Hepatocyte (in vitro differentiated cells): ENCODE measurements around the gene GATC.

Experiments used
- EZH2 ChIP-seq: fragments of 200-600 bp; sonication (generic); IDR thresholded peaks from 2 replicates; pipeline ENCODE4 v1.6.1; 2016; ENCODE audit warnings: antibody characterized with exemption, mild to moderate bottlenecking, borderline replicate concordance
- EZH2phosphoT487 ChIP-seq: fragments of 200-600 bp; sonication (generic); IDR thresholded peaks from one replicate; pipeline ENCODE4 v1.6.1; 2018; ENCODE audit warnings: antibody characterized with exemption, mild to moderate bottlenecking, low read depth, moderate library complexity; ENCODE audit not compliant: unreplicated experiment, severe bottlenecking
- TF ChIP-seq, protein P1 (sequence below): fragments of 200-600 bp; sonication (generic); IDR thresholded peaks from 2 replicates; pipeline ENCODE4 v1.5.1; 2016; ENCODE audit warnings: antibody characterized with exemption, mild to moderate bottlenecking; ENCODE audit not compliant: poor library complexity

DNA sequence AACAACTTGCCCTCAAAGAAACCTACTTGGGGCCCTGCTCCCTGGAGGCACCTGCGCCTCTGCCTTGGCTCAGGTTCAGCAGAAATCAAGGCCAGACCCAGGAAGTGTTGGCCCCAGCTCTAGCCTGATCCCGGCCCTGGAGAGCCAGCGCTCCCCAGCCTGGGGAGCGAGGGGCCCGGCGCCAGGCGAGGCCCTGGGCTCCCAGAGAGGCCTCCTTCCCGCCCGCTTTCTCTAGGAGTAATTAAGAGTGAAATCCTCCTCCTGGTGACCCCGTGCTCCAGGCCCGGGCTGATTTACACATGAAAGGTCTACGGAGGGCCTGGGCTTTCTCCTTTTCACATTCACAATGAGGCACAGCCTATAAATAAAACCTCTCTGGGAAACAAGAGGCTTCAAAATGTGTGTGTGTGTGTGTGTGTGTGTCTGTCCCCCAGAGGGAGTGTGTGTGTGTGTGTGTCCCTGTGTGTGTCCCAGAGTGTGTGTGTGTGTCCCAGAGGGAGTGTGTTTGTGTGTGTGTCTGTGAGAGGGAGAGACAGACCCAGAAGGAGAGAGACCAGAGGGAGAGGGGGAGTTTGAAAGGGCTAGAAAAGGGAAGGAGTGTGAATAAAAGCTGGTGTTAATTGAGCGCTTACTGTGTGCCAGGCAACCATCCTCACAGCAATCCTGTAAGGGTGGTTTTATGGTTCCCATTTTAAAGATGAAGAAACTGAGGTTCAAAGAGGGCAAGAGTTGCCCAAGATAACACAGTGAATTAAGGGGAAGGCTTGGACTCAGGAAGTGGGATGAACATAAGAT, 32.1 kb upstream of the GATC start:
- TF ChIP-seq, protein P1, sequence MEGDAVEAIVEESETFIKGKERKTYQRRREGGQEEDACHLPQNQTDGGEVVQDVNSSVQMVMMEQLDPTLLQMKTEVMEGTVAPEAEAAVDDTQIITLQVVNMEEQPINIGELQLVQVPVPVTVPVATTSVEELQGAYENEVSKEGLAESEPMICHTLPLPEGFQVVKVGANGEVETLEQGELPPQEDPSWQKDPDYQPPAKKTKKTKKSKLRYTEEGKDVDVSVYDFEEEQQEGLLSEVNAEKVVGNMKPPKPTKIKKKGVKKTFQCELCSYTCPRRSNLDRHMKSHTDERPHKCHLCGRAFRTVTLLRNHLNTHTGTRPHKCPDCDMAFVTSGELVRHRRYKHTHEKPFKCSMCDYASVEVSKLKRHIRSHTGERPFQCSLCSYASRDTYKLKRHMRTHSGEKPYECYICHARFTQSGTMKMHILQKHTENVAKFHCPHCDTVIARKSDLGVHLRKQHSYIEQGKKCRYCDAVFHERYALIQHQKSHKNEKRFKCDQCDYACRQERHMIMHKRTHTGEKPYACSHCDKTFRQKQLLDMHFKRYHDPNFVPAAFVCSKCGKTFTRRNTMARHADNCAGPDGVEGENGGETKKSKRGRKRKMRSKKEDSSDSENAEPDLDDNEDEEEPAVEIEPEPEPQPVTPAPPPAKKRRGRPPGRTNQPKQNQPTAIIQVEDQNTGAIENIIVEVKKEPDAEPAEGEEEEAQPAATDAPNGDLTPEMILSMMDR: no peak
- TF ChIP-seq EZH2 (no peak), EZH2phosphoT487 (no peak)
